ENCODE measurements around the gene RNF223. TPM values are rescaled to one million over a fixed set of nuclear protein-coding genes. Genes with fewer than 3 reads are reported as not detected.

RNF223 gene
- total RNA-seq, 1 donor from 2014 or later = 9.0 TPM

- FAIRE-seq (no peak), DNase-seq (ENCODE audit: low read depth) (no peak)
- H3K27me3 ChIP-seq (ENCODE audit: control insufficient read depth, insufficient read depth, low read length) = no peaks in the 10 kb centered on the region
- H3K36me3 ChIP-seq (ENCODE audit: control insufficient read depth, insufficient read depth, low read length) = no peaks in the 10 kb centered on the region
- TF ChIP-seq CTCF (IDR thresholded peaks at IDR 0.05; ENCODE audit: insufficient read depth, low read length, severe bottlenecking) = no peak
- H3K4me3 ChIP-seq (ENCODE audit: low read depth, low read length) = no peak overlapping the region
Observed at GRCh38 chr1:1075148-1075935, 1.2 kb upstream of the RNF223 start.

- FAIRE-seq = peak; percentile 83
- no peak overlapping the region for H3K4me3 ChIP-seq (ENCODE audit: low read depth, low read length)
- H3K36me3 ChIP-seq (ENCODE audit: control insufficient read depth, insufficient read depth, low read length) = no peaks in the 10 kb centered on the region
- no peaks in the 10 kb centered on the region for H3K27me3 ChIP-seq (ENCODE audit: control insufficient read depth, insufficient read depth, low read length)
- no peak for TF ChIP-seq CTCF (IDR thresholded peaks at IDR 0.05; ENCODE audit: insufficient read depth, low read length, severe bottlenecking)
- DNase-seq (ENCODE audit: low read depth) = no peak
Observed at GRCh38 chr1:1074631-1075147, 583 bp upstream of the RNF223 start.

GRCh38 chr1:1072849-1073742 is 1.0 kb downstream of the RNF223 start:
- FAIRE-seq (no peak), DNase-seq (ENCODE audit: low read depth) (no peak)
- no peak overlapping the region for H3K4me3 ChIP-seq (ENCODE audit: low read depth, low read length)
- no peaks in the 10 kb centered on the region for H3K27me3 ChIP-seq (ENCODE audit: control insufficient read depth, insufficient read depth, low read length)
- TF ChIP-seq CTCF (IDR thresholded peaks at IDR 0.05; ENCODE audit: insufficient read depth, low read length, severe bottlenecking) = no peak
- no peaks in the 10 kb centered on the region for H3K36me3 ChIP-seq (ENCODE audit: control insufficient read depth, insufficient read depth, low read length)

GRCh38 chr1:1072299-1072848 is 1.7 kb downstream of the RNF223 start:
- no peak for FAIRE-seq
- H3K27me3 ChIP-seq (ENCODE audit: control insufficient read depth, insufficient read depth, low read length) = no peaks in the 10 kb centered on the region
- TF ChIP-seq CTCF (IDR thresholded peaks at IDR 0.05; ENCODE audit: insufficient read depth, low read length, severe bottlenecking) = no peak
- H3K4me3 ChIP-seq (ENCODE audit: low read depth, low read length) = no peak overlapping the region
- H3K36me3 ChIP-seq (ENCODE audit: control insufficient read depth, insufficient read depth, low read length) = no peaks in the 10 kb centered on the region
- no peak for DNase-seq (ENCODE audit: low read depth)

GRCh38 chr1:1071486-1072298 is 2.4 kb downstream of the RNF223 start:
- no peak for DNase-seq (ENCODE audit: low read depth)
- FAIRE-seq = no peak

More at GRCh38 chr1:1071486-1072298, 2.4 kb downstream of the RNF223 start:
- H3K36me3 ChIP-seq (ENCODE audit: control insufficient read depth, insufficient read depth, low read length) = no peaks in the 10 kb centered on the region
- TF ChIP-seq CTCF (IDR thresholded peaks at IDR 0.05; ENCODE audit: insufficient read depth, low read length, severe bottlenecking) = no peak
- H3K4me3 ChIP-seq (ENCODE audit: low read depth, low read length) = no peak overlapping the region
- H3K27me3 ChIP-seq (ENCODE audit: control insufficient read depth, insufficient read depth, low read length) = no peaks in the 10 kb centered on the region

Measured in bronchial epithelial cell (primary cell).